ENCODE data around the gene LEP.

Gene LEP

DNA sequence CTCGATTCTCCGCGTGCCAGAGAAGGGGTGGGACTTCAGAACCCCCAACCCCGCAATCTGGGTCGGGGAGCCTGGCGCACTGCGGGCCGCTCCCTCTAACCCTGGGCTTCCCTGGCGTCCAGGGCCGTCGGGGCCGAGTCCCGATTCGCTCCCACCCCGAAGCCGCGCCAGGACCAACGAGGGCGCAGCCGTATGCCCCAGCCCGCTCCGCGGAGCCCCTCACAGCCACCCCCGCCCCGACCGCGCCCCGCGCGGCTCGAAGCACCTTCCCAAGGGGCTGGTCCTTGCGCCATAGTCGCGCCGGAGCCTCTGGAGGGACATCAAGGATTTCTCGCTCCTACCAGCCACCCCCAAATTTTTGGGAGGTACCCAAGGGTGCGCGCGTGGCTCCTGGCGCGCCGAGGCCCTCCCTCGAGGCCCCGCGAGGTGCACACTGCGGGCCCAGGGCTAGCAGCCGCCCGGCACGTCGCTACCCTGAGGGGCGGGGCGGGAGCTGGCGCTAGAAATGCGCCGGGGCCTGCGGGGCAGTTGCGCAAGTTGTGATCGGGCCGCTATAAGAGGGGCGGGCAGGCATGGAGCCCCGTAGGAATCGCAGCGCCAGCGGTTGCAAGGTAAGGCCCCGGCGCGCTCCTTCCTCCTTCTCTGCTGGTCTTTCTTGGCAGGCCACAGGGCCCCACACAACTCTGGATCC, at the start of gene LEP:
Gene LEP, plus strand, starts transcription at position 583 of the 691 bp plus-strand sequence. CDS start 10,741 bp downstream, outside the sequence.
- DNase-seq (ENCODE audit: low read depth) = no peak

DNA sequence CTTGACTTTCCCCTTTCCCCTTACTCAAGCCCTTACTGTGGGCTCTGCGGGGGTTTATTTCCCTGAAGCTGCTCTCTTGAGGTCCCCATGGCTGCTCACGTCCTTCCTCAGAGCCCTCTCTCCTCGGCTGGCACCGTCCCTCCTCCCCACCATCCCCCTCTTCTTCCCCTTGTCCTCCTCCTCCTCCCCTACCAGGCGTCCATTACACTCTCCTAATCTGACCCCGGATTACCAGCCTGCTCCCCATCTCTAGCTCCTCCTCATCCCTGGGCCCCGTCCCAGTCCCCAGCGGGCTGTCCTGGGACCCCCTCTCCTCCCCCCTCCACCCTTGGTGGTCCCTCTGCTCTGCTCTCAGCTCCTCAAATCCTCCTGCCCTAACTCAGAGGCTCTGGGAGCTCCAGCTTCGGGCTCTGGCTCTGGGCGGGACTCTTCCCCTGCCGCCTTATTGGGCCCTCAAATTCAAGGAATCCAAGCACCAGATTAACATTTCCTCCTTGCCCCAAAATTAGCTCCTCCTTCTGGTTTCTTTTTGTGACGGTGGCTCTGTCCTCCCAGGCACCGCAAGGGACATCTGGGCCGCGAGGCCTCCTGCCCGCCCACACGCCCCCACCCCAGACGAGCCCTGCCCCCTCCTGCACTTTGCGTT, 48.5 kb upstream of the LEP start:
- no peak for DNase-seq (ENCODE audit: low read depth)

DNA sequence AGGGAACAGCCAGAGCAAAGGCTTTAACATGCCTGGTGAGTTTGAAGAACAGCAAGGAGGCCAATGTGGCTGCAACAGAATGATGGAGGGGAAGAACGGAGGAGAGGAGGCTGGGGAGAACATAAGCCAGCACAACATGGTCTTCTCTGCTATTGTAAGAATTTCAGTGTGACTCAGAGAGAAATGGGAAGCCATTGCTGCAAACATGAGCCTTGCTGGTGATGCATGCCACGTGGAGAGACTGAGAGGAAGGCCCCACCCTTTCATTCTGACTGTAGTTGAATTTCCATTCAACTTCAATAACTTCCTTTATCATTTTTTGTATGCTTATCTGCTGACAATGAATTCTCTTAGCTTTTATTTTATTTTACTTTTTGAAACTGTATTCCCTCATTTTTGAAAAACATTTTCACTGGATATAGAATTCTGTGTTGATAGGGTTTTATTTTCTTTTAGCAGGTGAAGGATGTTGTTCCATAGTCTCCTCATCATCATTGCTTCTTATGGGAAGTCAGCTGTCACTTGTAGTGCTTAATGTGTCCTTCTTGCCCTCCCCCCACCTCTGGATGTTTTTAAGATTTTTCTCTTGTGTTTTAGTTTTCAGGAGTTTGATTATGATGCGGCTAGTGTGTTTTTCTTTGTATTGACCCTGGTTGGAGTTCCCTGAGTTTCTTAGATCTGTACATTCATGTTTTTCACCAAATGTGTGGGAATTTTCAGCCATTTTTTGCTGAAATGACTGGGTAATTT, 46.4 kb upstream of the LEP start:
- DNase-seq (ENCODE audit: low read depth) = no peak

DNA sequence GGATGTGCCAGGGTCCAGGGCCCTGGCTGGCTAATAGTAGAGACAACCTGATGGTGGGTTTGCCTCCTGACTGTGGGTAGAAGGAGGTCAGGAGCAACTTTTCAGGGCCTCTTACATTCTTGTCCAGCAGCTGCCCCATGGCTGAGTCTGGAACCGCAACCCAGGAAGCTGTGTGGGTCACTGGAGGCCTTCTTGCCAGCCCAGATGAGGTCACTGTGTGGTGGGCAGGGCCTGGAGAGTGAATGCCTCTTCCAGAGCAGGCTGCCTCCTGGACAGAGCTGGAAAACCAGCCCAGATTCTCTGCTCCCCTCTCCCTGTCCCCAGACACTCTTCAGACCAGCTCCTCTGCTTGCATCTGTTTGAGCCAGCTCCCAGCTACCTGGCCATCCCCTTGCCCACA, 43.5 kb upstream of the LEP start:
- DNase-seq (ENCODE audit: low read depth) = no peak

DNA sequence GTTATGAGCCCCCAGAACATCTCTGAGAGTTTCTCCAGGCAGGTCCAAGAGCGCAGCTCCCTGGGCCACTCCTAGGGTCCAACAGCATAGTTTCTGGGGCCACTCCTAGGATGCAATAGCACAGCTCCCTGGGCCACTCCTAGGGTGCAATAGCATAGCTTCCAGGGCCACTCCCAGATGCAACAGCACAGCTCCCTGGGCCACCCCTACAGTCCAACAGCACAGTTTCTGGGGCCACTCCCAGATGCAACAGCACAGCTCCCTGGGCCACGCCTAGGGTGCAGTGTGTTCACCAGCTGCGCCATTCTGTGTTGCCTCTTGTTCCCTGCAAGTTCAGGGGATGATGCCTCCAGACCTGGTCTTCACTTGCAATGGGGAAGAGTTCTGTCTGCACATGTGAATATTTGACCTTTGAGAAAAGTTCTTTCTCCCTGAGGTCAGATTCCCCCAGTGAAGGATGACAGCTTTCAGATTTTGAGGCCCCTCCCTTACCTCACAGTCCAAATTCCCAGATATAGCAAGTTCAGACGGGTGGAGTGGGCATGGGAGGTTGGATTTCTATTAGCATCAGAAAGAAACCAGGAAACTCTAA, 43.0 kb upstream of the LEP start:
- no peak for DNase-seq (ENCODE audit: low read depth)

DNA sequence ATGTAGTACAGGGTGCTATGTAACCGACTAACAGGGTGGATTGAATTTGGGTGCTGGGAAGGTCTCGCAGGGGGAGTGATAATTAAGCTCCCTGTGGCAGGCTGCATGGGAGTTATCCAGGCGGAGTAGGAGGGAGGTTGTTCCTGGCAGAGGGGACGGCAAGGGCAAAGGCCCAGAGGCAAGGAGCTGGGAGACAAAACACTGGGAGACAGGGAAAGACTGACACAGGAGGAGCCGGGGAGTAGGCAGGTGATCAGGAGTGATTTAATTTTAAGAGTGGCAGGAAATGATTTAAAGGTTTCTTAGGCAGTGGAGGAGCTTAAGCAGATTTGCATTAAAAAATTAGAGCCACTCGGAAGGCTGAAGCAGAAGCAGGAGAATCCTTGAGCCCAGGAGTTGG, 40.7 kb upstream of the LEP start:
- no peak for DNase-seq (ENCODE audit: low read depth)

DNA sequence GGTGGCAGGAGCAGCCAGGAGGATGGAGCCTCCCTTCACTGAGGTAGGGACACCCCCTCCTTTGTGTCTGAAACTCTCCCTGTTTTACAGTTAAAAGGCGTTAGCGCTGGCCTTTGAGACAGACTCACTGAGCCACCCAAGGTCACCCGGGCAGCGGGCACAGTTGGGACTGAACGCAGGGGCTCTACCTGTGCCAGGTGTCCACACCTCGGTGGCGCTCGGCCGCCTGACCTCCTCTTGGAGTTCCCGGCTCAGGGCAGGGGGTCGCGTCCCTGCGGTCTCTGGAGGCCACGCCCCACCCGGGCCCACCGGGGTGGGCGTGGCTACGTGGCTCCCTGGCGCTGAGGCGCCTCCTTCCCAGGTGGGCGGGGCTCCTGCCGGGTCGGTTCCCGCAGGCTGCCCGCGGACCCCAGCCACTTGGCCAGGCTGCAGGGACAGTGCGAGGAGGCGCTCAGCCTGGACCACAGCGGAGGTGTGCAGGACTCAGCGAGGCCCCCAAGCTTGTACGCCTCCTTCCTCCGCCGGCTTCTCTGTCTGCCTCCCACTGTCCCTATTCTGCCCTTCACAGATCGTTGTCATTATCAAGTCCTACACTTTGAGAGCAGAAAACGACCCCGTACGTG, 39.9 kb upstream of the LEP start:
- no peak for DNase-seq (ENCODE audit: low read depth)

DNA sequence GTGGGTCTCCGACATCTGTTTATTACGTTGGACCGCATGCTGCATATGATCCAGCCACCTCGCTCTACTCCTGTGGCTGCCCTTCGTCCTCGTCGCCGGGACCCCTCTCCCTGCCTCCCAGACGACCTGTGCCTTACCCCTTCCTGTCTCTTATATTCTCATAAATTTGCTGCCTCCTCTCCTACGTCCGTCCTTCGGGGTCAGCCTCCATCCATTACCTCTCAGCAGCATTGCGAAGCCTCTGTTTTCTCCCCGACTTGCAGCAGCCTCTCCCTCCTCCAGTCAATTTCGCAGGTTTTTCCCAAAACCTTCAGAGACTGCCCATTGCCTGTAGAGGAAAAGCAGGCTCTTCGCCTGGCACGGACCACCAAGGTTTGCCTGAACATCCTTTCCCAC, 39.4 kb upstream of the LEP start:
- DNase-seq (ENCODE audit: low read depth) = no peak

DNA sequence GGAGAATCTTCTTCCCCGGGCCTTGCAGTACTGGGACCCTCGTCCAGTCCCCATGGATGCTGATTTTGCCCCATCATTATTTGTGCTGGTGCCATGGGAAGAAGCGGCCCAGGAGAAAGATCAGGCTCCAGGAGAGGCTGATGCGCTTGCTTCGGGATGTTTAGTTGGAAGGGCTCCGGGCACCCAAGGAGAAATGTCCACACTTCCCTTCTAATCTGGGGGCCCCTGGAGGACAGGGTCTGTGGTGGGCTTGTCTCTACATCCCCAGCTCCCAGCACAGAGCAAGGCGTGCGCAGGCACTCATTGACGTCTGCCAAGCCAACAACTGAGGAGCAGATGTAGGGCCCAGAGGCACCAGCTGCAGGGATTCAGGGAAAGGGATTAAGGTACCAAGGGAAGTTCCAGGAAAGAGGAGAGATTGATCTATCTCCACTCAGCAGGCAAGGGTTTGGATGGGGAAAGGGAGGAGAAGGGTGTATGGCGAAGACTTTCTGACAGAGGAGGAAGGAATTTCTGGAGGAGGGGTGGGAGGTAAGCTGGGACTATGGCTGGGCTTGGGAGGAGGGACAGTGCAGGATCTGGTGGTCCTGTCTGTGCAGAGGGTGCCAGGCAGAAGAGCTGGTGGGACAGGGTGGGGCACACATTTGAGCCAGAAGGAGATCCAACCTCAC, 38.7 kb upstream of the LEP start:
- DNase-seq (ENCODE audit: low read depth) = no peak

DNA sequence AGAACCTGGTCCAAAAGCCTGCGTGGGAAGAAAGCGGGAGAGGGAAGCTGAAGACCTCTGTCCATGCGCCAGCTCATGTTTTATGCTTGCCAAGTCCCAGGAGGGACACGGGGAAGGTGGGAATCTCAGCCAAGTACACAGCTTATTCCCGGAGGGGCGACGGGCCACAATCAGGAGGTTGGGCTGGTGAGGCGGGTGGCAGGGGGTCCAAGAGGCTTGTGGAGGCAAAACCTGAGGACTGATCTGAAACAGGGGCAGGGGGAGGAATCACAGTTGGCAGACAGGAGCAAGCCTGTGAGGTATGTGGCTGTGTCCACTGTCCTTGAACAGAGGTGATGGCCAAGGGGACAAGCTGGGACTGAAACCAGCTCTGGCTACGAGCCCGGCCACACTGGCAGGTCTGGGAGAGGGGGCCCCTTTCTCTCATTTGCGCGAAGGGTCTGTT, 38.0 kb upstream of the LEP start:
- no peak for DNase-seq (ENCODE audit: low read depth)

DNA sequence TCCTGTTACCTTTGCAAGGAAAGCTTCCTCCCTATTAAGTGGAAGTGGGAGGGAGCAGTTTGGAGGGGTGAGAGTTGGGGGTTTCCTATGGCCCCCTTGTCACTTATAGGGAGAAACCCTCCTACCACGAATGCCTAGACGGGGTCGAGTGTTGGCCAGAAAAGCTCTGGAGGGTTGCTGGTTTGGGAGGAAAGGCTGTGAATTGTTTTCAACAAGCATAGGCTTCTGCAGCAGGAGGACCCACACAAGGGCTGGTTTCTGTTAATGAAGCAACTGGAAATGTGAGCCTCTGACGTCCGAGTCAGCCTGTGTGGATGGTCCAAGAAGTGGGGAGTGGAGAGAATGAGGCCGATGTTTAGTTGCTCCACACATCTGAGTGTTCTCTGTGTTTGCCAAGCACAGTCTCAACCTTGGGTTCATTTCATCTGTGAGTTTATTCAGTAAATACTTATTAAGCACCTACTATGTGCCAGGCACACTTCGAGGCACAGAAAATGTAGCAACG, 37.3 kb upstream of the LEP start:
- DNase-seq (ENCODE audit: low read depth) = no peak

DNA sequence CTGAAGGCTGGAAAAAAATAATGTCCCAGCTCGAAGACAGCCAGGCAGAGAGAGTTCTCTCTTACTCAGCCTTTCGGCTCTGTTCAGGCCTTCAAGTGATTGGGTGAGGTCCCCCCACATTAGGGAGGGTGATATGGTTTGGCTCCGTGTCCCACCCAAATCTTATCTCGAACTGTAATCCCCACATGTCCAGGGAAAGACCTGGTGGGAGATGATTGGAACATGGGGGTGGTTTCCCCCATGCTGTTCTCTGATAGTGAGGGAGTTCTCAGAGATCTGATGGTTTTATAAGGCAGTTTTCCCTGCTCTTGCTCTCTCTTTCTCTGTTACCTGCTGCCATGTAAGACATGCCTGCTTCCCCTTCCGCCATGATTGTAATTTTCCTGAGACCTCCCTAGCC, 36.6 kb upstream of the LEP start:
- no peak for DNase-seq (ENCODE audit: low read depth)

DNA sequence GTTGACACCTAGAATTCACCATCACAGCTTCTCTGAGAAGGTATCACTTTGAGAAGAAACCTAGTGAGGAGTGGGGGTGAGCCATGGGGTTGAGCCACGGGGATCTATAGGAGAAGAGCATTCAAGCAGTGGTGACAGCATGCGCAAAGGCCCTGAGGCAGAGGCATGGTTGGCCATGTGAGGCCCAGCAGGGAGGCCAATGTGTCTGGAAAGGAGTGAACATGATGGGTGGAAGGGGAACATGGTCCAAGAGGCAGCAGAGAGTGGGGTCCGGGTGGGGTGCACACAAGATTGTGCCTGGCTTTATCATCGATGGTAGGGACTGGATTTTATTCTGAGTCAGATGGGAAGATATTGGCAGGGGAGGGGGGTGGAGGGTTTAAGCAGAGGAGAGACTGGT, 36.0 kb upstream of the LEP start:
- DNase-seq (ENCODE audit: low read depth) = no peak

DNA sequence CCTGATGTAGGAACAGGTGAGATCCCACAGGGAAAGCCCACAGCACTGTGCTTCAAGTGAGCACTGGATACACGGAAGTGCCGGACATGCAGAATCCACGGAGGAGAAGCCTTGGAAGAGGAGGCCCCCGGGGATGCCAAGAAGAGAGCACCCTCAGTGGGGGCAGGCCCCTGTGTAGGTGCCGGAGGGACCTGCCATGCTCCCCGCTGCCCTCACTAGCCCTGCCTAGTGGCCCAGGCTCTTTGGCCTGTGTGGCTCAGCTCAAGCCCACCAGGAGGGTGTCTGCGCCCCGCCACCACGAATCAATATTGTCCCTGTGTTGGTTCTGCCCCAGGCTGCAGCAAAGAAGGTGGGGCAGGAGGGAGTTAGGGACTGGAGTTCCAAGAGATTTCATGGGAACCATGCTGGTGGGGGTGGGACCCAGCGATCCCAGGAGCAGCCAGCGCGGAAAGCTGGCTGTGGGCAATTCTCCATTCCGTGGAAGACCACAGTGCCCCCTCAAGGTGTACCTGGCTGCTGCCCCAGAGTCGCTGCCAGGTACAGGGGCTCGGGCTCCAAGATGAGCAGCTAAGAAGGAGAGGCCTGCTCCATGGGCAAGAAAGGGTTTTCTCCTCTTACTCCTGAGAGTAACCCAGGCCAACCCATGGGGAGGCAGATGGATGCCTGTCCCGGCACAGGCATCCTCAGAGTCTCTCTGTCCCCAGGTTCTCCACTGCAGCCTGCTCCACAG, 34.9 kb upstream of the LEP start:
- no peak for DNase-seq (ENCODE audit: low read depth)

DNA sequence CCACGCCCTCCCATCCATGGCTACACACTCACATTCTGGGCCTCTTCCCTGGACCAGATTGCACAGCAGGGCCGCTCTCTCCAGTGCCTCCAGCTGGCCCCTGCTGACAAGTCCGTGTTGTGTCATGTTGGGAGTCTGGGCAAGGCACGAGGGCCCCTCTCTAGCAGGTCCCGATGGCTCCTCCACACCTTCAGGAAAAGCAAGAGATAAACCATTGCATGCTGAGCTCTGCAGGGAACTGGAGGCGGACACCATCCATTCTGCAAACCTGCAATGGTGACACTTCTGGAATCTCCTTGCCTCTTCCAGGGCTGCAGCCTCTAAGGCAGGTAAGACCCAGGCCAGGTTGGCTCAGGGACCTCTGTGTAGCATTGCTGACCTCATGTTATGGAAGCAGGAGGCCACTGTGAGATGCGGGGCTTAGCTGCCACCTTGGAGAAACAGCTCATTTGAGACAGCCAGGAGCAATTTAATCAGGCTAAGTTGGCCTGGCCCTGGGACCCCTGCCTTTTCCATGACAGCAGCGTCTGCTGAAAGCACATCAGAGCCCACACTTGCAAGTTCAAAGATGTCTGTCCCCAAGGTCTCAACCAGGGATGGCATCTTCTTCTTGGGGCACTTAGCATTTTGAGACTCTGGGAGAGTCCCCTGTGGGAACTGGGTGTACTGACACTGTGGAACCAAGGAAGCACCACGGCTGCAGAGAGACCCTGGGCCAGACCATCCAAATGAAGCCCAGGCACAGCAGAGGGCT, 34.2 kb upstream of the LEP start:
- DNase-seq (ENCODE audit: low read depth) = no peak

DNA sequence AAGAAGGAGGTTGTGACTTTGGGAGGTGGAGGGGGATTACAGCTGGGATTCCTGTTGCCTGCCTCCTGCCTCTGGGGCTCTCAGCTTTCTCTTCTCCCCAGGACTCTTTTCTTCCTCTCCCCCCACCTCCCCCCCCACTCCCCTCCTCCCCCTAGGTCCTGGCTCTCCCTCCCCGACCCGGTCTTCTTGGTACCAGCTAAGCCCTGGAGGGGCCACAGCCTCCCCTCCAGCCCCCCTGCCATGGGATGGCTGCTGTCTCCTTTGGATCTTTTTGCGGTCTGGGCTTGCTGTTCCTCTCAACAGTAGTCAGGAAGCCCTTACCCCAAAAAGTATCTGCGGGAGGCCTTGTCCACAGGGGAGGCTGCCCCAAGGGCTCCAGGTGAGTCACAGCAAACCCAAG, 33.5 kb upstream of the LEP start:
- DNase-seq (ENCODE audit: low read depth) = no peak

DNA sequence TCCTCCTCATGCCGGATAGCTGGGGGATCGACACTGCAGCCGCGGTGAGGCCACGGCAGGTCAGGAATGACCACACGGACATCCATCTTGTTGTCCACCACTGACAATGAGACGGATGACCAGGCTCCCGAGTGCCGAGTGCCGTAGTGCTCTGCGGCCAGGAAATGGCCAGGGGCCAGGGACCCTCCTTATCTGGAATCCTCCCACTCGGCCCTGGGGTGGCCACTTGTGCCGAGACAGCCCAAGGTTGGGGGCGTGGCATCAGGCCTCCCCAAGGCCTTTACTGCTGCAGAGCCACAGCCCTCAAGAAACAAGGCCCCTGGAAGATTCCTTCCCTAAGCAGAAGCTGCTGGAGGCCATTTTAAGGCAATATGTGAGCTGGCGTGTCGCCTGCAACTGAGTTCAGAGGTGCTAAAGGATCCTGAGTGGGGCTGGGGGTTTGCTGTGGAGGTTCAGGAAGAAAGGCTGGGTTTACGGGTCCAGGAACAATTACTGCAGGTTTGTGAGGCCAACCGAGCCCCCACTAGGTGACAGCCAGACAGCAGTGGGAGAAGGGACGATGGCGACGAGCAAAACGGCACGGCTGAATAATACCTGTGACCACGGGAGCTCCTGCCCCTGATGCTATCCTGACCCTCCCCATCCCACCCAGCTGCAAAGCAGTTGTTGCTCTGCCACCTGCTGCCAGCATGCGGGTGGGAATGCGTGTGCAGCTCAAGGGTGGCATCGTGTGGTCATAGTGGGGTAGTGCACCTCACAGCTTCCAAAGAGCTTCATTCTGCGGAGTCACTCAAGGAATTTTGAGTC, 31.6 kb upstream of the LEP start:
- DNase-seq (ENCODE audit: low read depth) = peak; percentile 36

DNA sequence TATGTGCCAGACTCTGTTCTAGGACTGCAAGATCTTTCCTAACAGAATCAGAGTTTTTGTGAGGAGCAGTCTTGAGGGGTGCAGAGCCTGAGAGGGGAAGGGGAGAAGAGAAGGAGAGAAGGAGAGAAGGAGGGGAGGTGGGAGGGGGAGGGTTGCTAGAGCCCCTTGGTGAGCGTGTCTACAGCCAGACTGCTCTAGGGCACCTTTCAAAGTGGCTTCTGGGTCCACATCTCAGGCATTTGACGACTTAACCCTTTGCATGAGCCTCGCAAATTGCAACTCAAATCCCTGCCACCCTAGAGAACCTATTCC, 31.1 kb upstream of the LEP start:
- no peak for DNase-seq (ENCODE audit: low read depth)
